Endothelial cell of umbilical vein (primary cell): ENCODE measurements around the gene CBL. TPM values are rescaled to one million over a fixed set of nuclear protein-coding genes. Genes with fewer than 3 reads are reported as not detected.

Experiments used
- BruUV-seq: library from RNA; stranded (reverse); fragments of 400-500 nt; replicated peaks from 2 replicates; lab custom pipeline; 2021; lab: Mats Ljungman, UMichigan
- CTCF ChIA-PET: fragments of 300-600, 350-600 bp; sonication (Branson Sonifier 250); formaldehyde crosslinking; loops from one replicate; lab custom pipeline; 2021; ENCODE audit warnings: antibody characterized with exemption, inconsistent platforms; lab: Charles Lee
- POLR2A ChIA-PET: fragments of 300-600, 350-600 bp; sonication (Branson Sonifier 250); formaldehyde crosslinking; loops from one replicate; lab custom pipeline; 2021; ENCODE audit warnings: antibody characterized with exemption, inconsistent platforms; lab: Charles Lee
- DNase-seq: peaks from one replicate; pipeline ENCODE4 v3.0.0-alpha.2; 2011; ENCODE audit warnings: low read depth, low spot score
- FAIRE-seq: peaks from 2 replicates; lab custom pipeline; 2011; peaks lifted over from hg19 to GRCh38; lab: Jason Lieb, UNC
- H2AFZ ChIP-seq: 2 replicates; pipeline ENCODE4 v1.6.0; 2012; ENCODE audit warnings: low read depth, low read length, control low read depth, inconsistent platforms
- H3K27ac ChIP-seq: 2 replicates; pipeline ENCODE4 v1.5.1; 2011; ENCODE audit warnings: low read depth, mild to moderate bottlenecking, control low read depth, low read length, moderate library complexity; ENCODE audit not compliant: insufficient read depth
- H3K27me3 ChIP-seq, 2 experiments: 2 replicates each; pipeline versions ENCODE4 v1.6.0 to v1.6.1; 2011; ENCODE audit warnings: low read length in 2 of 2, mixed read lengths in 1 of 2; ENCODE audit not compliant: control insufficient read depth in 2 of 2, insufficient read depth in 2 of 2
- H3K36me3 ChIP-seq, 2 experiments: 2 replicates in 1 of 2; 3 replicates in 1 of 2; pipeline ENCODE4 v1.5.1; 2011; ENCODE audit warnings: low read length in 2 of 2, mild to moderate bottlenecking in 1 of 2, moderate library complexity in 1 of 2; ENCODE audit not compliant: control insufficient read depth in 2 of 2, insufficient read depth in 2 of 2; ENCODE audit errors: extremely low read depth in 1 of 2
- H3K4me1 ChIP-seq: 3 replicates; pipeline ENCODE4 v1.5.1; 2011; ENCODE audit warnings: mild to moderate bottlenecking, low read length; ENCODE audit not compliant: control insufficient read depth, insufficient read depth; ENCODE audit errors: extremely low read depth
- H3K4me2 ChIP-seq: 2 replicates; pipeline ENCODE4 v1.6.1; 2011; ENCODE audit warnings: low read length, control low read depth, mixed read lengths; ENCODE audit not compliant: insufficient read depth
- H3K4me3 ChIP-seq, 3 experiments: fragments of 200-600 bp in 1 of 3; sonication (generic), shearing (Covaris generic) in 1 of 3; replicated peaks in 1 of 3; 2 replicates each; pipeline ENCODE4 v1.5.1; 2011 to 2016; ENCODE audit warnings: control low read depth in 3 of 3, low read length in 3 of 3, mild to moderate bottlenecking in 2 of 3, inconsistent platforms in 1 of 3, low read depth in 1 of 3, moderate library complexity in 1 of 3; ENCODE audit not compliant: insufficient read depth in 1 of 3
- H3K79me2 ChIP-seq: 2 replicates; pipeline ENCODE4 v1.6.0; 2012; ENCODE audit warnings: low read length, inconsistent platforms; ENCODE audit not compliant: control insufficient read depth, insufficient read depth
- H3K9ac ChIP-seq: replicated peaks from 2 replicates; pipeline ENCODE3; 2011; ENCODE audit warnings: low read length, control low read depth; ENCODE audit not compliant: insufficient read depth; ENCODE audit errors: extremely low read depth
- H3K9me1 ChIP-seq: replicated peaks from 3 replicates; pipeline ENCODE4 v1.6.0; 2011; ENCODE audit warnings: mild to moderate bottlenecking, low read length; ENCODE audit not compliant: control insufficient read depth, insufficient read depth; ENCODE audit errors: extremely low read depth
- H3K9me3 ChIP-seq: replicated peaks from 2 replicates; pipeline ENCODE4 v1.5.1; 2012; ENCODE audit warnings: low read length, inconsistent platforms; ENCODE audit not compliant: control insufficient read depth, insufficient read depth
- H4K20me1 ChIP-seq: replicated peaks from 2 replicates; pipeline ENCODE3; 2011; ENCODE audit warnings: mild to moderate bottlenecking, low read length; ENCODE audit not compliant: control insufficient read depth, insufficient read depth; ENCODE audit errors: extremely low read depth
- FOS ChIP-seq: IDR thresholded peaks from 2 replicates; pipeline ENCODE4 v1.6.1; 2011; ENCODE audit warnings: mild to moderate bottlenecking, low read length, moderate library complexity, borderline replicate concordance; ENCODE audit not compliant: insufficient read depth
- JUN ChIP-seq: IDR thresholded peaks from 2 replicates; pipeline ENCODE4 v1.6.1; 2011; ENCODE audit warnings: borderline replicate concordance, low read depth; ENCODE audit not compliant: insufficient read length, insufficient read depth
- MAX ChIP-seq: IDR thresholded peaks from 2 replicates; pipeline ENCODE4 v1.6.1; 2011; ENCODE audit not compliant: insufficient read depth, insufficient read length
- POLR2A ChIP-seq: IDR thresholded peaks from 2 replicates; pipeline ENCODE4 v1.6.1; 2012; ENCODE audit warnings: low read depth, mild to moderate bottlenecking, control low read depth, low read length
- dilution Hi-C: fragments of 300-500 bp; cut with MboI; formaldehyde crosslinking; loops from one replicate; pipeline ENCODE4 v1.15.0; 2019; ENCODE audit warnings: low sequenced_read_pairs; ENCODE audit not compliant: extremely low pct_ligation_motif_present
- intact Hi-C: fragments of 100-400 bp; cut with micrococcal nuclease; formaldehyde crosslinking; loops from one replicate; pipeline ENCODE4 v1.10.0; 2022
- polyA plus RNA-seq, 4 experiments: library from polyadenylated mRNA; depleted of rRNA in 3 of 4; stranded (reverse) in 3 of 4; unstranded in 1 of 4; fragments of >200 nt; gene quantifications; 2 replicates each; pipeline versions ENCODE4 v1.2.1 to v1.2.3, GENCODE V29; 2011 to 2012; ENCODE audit warnings: missing spikeins in 1 of 4
- total RNA-seq: library from RNA; stranded (reverse); gene quantifications from 2 replicates; pipeline ENCODE4 v1.2.3, GENCODE V29; 2021
- TF ChIP-seq, protein P1 (sequence below), 2 donors: IDR thresholded peaks; 1 replicate in 1 of 2; 2 replicates in 1 of 2; pipeline ENCODE4 v1.5.1; 2011; ENCODE audit warnings: low read length in 2 of 2, mild to moderate bottlenecking in 2 of 2, moderate library complexity in 2 of 2, control low read depth in 1 of 2, inconsistent platforms in 1 of 2, low read depth in 1 of 2; ENCODE audit not compliant: insufficient read depth in 1 of 2; ENCODE audit errors: extremely low read depth in 1 of 2

Gene CBL
- total and polyA plus RNA-seq, 2 donors (not counting 3 experiments of a cell fraction or from before 2014, with no cell fraction given), result 15.5 to 41.5 TPM

DNA sequence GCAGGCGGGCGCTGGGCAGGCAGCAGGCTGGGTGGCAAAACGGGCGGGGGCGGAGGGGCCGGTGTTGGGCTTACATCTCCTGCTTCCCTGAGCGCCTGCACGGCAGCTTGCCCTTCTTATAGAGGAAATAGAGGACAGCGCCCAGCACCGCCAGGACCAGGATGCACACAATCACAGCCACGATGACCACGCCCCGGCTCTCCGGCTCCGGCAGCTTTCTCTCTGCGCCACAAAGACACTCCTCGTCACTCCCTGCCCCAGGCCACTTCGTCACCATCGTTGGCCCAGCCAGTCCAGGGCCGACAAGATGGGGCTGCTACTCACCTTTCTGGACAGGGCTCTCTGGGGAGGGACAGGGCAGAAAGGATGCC, 104.5 kb downstream of the CBL start:
- POLR2A ChIA-PET, result interaction anchor here (5.5 kb wide), 1 partner anchor 8 kb away, joined by 17 read pairs; no protein-coding TSS in a partner anchor
- BruUV-seq, result no TSS peak
- TF ChIP-seq, protein P1, sequence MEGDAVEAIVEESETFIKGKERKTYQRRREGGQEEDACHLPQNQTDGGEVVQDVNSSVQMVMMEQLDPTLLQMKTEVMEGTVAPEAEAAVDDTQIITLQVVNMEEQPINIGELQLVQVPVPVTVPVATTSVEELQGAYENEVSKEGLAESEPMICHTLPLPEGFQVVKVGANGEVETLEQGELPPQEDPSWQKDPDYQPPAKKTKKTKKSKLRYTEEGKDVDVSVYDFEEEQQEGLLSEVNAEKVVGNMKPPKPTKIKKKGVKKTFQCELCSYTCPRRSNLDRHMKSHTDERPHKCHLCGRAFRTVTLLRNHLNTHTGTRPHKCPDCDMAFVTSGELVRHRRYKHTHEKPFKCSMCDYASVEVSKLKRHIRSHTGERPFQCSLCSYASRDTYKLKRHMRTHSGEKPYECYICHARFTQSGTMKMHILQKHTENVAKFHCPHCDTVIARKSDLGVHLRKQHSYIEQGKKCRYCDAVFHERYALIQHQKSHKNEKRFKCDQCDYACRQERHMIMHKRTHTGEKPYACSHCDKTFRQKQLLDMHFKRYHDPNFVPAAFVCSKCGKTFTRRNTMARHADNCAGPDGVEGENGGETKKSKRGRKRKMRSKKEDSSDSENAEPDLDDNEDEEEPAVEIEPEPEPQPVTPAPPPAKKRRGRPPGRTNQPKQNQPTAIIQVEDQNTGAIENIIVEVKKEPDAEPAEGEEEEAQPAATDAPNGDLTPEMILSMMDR (IDR thresholded peaks at IDR 0.05; ENCODE audit: extremely low read depth in 1 of 2, insufficient read depth in 1 of 2, low read depth in 1 of 2, low read length in 2 of 2), result no peak
- no peak for TF ChIP-seq FOS
- TF ChIP-seq JUN, result no peak
- peak; percentile 13 for TF ChIP-seq POLR2A
- no peak for TF ChIP-seq MAX
- H3K9ac ChIP-seq, result no peak overlapping the region
- DNase-seq, result no peak
- no peak overlapping the region for H3K27ac ChIP-seq
- H3K4me1 ChIP-seq, result peaks cover 14% of the 10 kb centered on the region
- no peaks in the 10 kb centered on the region for H3K27me3 ChIP-seq
- FAIRE-seq, result no peak
- no peaks in the 10 kb centered on the region for H4K20me1 ChIP-seq
- intact Hi-C loops (no loop called here), dilution Hi-C loops (no loop called here)
- H3K9me1 ChIP-seq, result no peaks in the 10 kb centered on the region
- no peak overlapping the region for H3K4me2 ChIP-seq
- H3K79me2 ChIP-seq, result peaks cover 46% of the 10 kb centered on the region
- CTCF ChIA-PET, result interaction anchor here (1.7 to 9.7 kb wide), 3 partner anchors 8 to 28 kb away, joined by 5 to 136 read pairs (median 68); partner anchors contain the start of genes C1QTNF5 and MCAM
- H3K9me3 ChIP-seq, result no peaks in the 10 kb centered on the region
- no peak overlapping the region for H2AFZ ChIP-seq
- H3K36me3 ChIP-seq, result peaks cover 24 to 59% of the 10 kb centered on the region in 2 experiments
- H3K4me3 ChIP-seq, result no peak overlapping the region
